HG03442 (cell line): ENCODE measurements around the gene PDP2.

Experiments
- ATAC-seq: cut with Tn5 transposase; IDR thresholded peaks from one replicate; pipeline ENCODE4 v1.9.1; 2021; ENCODE audit warnings: mild to moderate bottlenecking, moderate library complexity; ENCODE audit not compliant: unreplicated experiment

Gene PDP2

GRCh38 chr16:66902648-66903543 is 22.6 kb downstream of the PDP2 start:
- no peak for ATAC-seq

- ATAC-seq: no peak
Measured at GRCh38 chr16:66903544-66904427, 23.5 kb downstream of the PDP2 start.

DNA sequence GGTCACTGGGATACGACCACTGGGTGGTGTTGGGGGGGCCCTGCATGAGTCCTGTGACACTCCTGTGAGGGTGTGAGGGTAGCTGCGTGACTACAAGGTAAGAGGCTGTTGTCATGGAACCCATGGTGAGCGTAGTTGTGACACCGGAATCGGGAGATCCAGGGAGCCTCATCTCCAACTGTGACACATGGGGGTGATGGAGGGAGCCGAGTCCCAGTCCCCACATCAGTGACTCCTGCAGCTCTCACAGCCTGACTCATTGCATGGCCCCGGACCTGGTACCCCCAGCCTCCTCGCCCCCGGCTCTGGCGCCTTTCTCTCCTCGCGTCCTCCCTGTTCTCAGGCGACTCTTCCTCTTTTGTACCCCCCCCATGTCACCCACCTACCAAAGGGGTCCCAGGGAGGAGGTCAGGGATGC is 24.1 kb downstream of the PDP2 start:
- no peak for ATAC-seq

DNA sequence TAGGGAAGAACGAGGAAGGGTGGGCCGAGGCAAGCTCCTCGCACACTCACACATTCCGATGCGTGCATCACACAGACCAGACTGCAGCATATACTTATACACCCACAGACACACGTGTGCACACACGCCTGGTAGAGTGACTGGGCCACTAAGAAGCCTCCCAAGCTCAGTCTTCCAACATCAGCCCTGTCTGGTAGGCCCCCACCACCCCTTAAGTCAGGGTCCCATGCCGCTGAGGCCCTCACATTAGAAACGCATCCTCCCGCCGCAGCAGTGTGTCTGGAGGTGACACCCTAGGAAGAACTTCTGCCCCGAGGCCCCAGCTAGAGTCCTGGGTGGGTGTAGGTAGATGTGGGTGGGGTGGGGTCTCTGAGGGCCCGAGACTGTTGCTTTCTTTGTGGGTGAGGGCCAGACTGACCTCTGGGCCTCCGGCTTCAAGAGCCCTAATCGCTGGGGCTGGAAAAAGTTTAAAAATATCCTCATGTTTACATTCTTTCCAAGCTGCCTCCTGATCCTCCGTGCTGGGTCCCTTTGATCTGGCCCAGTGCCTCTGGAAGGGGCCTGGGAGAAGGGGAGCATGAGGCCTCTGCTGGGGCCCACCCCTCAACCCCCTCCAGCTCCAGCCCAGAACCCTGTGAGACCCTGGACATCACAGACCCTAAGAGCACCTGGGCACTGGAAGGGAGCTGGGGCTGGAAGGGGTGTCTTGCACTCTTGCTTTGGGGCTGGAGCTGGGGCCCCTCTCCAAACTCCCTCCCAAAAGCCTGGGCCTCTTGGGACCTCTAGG is 24.7 kb downstream of the PDP2 start:
- ATAC-seq: no peak

DNA sequence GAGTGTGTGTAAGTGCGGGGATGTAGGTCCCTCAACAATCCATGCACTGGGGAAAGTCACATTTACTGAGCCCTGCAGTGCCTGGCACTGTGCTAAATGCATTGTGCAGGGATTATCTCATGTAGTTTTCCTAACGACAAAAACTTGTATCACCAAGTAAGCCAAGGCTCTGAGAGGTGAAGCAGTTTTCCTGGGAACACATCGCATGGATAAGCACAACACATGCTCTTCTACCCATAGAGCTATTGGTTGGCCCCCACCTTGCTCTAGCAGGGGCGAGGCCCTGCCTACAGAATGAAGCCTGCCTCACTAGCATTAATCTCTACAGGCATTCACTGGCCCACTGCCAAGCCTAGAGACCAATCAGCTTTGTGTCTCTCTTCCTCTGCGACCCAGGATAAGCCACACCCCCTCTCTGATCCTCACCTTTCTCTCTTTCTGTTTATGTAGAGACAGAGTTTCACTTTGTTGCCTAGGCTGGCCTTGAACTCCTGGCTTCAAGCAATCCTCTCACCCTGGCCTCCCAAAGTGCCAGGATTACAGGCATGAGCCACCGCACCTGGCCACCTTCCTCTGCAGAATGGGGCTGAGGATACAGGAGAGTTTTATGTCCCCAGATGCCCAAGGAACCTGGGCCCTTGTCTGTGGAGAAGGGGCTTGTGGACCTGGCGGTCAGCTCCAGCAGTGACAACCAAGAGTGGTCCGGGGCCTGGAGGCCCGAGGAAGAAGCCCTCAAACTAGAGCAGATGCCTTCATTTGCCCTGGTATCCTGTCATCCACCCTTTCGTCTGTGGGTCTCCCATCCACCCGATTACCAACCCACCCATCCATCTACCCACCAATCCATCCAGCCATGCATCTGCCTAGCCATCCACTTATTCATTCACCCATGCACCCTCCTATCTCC is 25.6 kb downstream of the PDP2 start:
- no peak for ATAC-seq

- ATAC-seq: no peak
Measured at GRCh38 chr16:66906916-66907836, 26.9 kb downstream of the PDP2 start.

DNA sequence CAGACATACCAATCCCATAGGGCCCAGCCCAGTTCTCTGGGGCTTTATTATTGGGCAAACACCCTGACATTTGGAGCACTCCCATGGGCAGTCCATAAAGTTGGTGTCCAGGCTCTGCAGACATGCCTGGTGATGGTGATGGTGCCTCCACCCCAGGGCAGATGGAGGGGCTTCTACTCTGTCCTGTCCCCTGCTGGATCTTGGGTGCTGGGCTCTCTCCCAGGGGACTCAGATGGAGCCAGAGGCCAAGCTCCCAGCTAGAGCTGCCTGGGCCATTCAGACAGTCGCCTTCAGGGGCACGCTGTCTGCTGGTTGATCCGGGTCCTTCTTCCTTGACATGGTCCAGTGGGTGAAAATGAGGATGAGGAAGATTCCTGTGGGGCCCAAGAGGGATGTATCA is 27.8 kb downstream of the PDP2 start:
- no peak for ATAC-seq

GRCh38 chr16:66908762-66909559 is 28.6 kb downstream of the PDP2 start:
- ATAC-seq: no peak

- no peak for ATAC-seq
Measured at GRCh38 chr16:66910175-66910940, 30.0 kb downstream of the PDP2 start.

DNA sequence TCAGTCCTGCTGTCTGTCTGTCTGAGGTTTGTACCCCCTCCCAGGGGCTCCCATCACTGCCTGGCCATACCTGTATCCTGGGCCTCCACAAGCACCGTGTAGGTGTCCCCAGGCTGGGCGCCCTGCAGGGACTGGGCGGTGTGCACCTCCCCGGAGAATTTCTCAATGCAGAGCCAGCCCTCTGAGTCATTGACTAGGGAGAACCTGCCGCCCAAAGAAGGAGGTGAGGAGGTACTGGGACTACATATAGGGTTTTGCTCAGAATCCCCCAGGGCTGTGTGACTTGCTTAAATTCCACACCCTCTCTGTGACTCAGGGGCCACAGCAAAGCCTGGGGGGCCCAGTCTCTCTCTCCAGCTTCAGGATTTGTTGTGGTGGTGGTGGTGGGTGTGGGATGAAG is 30.8 kb downstream of the PDP2 start:
- ATAC-seq: no peak

- ATAC-seq: no peak
Measured at GRCh38 chr16:66911801-66912200, 31.5 kb downstream of the PDP2 start.

DNA sequence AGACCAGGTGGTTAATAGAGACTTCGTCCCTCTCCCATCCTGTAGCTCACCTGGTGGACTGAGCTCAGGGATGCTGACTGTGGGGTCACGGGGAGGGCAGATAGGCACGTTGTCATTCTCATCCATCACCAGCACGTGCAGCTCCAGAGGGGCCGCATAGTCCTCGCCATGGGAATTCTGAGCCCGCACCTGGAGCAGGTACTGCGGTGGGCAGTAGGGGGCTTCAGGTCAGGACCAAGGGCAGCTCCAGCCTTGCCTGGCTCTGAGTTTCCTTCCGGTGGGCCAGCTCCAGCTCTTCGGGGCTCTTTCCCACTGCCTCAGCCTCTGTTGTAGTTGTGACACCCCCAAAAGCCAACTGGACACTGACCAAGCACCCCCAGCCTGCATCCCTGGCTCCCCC is 32.8 kb downstream of the PDP2 start:
- no peak for ATAC-seq

DNA sequence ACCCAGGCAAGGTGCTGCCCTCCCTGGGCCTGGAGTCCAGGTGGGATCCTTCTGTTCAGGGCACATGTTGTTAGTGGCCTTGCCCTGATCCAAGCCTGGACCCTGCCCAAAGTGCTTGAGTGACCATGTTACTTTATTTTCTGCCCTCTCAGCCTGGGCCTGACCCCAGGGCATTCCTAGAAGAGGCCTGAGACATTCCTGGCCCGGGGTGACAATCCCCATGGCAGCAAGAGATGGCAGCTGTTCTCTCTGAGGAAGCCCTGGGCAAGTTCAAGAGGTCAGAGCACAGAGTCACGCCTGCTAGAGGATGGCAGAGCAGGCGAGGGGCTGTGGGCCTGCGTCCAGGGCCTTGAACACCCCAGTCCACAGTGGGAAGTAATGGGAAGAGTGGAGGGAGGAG is 33.4 kb downstream of the PDP2 start:
- no peak for ATAC-seq

DNA sequence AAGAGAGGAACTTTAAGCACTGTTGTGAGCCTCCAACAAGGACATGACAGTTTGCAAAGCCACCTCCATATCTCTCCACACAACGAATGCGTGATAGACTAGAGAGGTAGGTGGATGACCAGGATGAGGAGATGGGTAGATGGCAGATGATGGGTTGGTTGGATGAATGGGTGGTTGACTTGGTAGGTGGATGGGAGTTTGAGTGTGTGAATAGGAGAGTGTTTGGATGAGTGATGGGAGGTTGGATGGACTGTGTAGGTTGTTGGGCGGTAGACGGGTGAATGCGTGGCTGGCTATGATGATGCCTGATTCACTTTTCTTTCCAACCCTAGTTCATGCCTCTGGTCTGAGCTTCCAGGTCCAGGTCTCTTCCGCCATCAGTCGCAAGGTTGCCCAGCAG is 34.2 kb downstream of the PDP2 start:
- ATAC-seq: no peak

DNA sequence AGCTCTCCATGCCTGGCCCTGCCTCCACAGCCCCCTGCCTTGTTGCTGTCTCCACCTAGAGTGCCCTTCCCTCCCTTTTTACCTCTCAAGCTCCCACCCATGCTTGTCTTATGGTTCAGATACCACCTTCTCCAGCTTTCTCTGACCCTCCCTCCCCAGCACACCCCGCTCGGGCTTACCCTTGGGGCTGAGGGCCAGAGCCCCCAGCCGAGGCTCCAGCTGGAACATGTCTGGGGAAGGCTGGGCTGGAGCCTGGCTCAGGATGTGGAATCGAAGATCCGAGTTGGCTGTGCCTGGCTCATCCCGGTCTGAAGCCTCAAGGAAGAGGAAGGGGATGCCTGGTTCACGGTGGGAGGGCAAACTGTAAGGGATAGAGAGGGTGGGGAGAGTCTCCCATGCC is 34.7 kb downstream of the PDP2 start:
- no peak for ATAC-seq

DNA sequence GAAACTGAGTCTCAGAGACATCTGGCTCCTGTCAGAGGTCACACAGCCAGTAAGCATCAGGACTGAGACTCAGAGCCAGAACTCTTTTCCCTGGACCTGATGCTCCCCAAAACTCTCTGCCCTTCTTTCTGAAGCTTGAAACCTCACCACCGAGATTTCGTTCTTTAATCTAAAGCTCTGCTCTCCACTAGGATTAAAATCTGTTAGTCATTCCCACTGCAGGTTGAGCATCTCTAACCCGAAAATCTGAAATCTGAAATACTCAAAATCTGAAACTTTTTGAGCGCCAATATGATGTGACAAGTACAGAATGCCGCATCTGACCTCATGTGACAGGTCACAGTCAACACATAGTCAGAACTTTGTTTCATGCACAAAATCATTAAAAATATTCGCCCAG is 36.2 kb downstream of the PDP2 start:
- ATAC-seq: no peak

GRCh38 chr16:66917741-66918140 is 37.4 kb downstream of the PDP2 start:
- ATAC-seq: no peak

DNA sequence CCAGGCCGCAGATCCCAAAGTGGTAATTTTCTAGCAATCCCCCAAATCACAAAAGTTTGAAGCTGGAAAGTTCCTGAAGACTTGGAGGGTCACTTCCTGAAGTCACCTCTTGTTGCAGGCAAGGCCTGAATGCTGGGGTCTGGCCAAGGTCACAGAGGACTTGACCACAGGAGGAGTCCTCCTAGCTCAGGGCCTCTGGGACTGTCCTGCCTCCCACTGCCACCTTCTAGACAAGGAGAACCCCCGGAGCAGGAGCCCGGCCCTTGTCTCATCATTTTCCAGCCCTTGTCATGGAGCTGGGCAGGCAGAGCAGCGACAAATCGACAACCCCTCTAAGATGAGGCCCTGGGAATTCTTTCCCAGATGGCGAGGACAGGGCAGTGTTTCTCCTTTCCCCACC is 38.0 kb downstream of the PDP2 start:
- ATAC-seq: no peak
